Iris pigment epithelial cell (primary cell): Measurements from ENCODE around the gene RGS8.

Experiments used
- DNase-seq: peaks from one replicate; pipeline ENCODE4 v3.0.0-alpha.2; 2011; ENCODE audit warnings: low read depth

RGS8 gene

DNA sequence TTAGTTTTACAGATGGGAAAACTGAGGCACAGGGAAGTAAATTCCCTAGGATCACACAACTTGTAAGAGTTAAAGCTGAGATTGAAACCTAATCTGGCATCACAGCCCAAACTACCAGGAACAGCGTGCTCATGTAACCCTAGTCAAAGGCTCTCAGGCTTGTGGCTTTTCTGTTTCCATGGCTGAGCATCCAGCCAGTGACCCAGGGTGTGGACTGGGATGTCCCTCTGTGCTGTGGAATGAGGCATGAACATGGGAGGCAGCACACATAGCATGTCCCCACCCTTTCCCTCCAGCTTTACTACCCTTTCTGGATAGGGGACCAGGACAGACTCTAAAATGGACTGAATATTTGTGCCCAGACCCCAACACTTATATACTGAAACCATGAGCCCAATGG, 45.1 kb downstream of the RGS8 start:
- no peak for DNase-seq

DNA sequence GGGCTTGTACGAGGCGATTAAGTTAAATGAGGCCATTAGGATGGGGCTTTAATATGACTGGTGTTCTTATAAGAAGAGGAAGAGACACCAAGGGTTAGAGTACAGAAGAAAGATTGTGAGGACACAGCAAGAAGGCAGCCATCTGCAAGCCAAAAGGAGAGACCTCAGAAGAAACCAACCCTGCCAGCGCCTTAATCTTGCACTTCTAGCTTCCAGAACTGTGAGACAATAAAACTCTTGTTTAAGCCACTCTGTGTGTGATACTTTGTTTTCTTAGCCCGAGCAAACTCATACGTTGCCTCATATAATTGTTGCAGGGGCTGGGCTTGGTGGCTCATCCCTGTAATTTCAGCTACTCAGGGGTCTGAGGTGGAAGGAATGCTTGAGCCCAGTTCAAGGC, 46.6 kb downstream of the RGS8 start:
- no peak for DNase-seq

- no peak for DNase-seq
These were observed 48.5 kb downstream of the RGS8 start for GRCh38 chr1:182635871-182636270.
